HEK293 (cell line): ENCODE results near the gene PNCK.

ENCODE experiments used
- GLI4 ChIP-seq: fragments of 450-650 bp; formaldehyde crosslinking; IDR thresholded peaks from 2 replicates; pipeline ENCODE4 v1.5.1; 2016; ENCODE audit warnings: missing biosample characterization, missing genetic modification characterization
- GLIS1 ChIP-seq: fragments of 450-650 bp; formaldehyde crosslinking; IDR thresholded peaks from 2 replicates; pipeline ENCODE4 v1.5.1; 2016; ENCODE audit warnings: missing biosample characterization, missing genetic modification characterization
- TCF7L2 ChIP-seq: IDR thresholded peaks from 2 replicates; pipeline ENCODE4 v1.6.1; 2011; ENCODE audit warnings: low read depth, mild to moderate bottlenecking, inconsistent platforms, low read length, moderate library complexity, borderline replicate concordance
- ZBTB20 ChIP-seq: fragments of 450-650 bp; formaldehyde crosslinking; IDR thresholded peaks from 2 replicates; pipeline ENCODE4 v1.5.1; 2016; ENCODE audit warnings: missing biosample characterization, missing genetic modification characterization
- ZNF112 ChIP-seq: fragments of 450-650 bp; formaldehyde crosslinking; IDR thresholded peaks from 2 replicates; pipeline ENCODE4 v1.5.0; 2017; ENCODE audit warnings: missing biosample characterization, missing genetic modification characterization
- ZNF114 ChIP-seq: fragments of 450-650 bp; formaldehyde crosslinking; IDR thresholded peaks from 2 replicates; pipeline ENCODE4 v1.5.0; 2017; ENCODE audit warnings: missing biosample characterization, missing genetic modification characterization
- ZNF16 ChIP-seq: fragments of 450-650 bp; formaldehyde crosslinking; IDR thresholded peaks from 2 replicates; pipeline ENCODE4 v1.5.1; 2016; ENCODE audit warnings: low read depth, missing biosample characterization, missing genetic modification characterization
- ZNF292 ChIP-seq: fragments of 450-650 bp; formaldehyde crosslinking; IDR thresholded peaks from 2 replicates; pipeline ENCODE4 v1.5.1; 2016; ENCODE audit warnings: low read depth, missing biosample characterization, missing genetic modification characterization, borderline replicate concordance
- ZNF302 ChIP-seq: fragments of 450-650 bp; formaldehyde crosslinking; IDR thresholded peaks from 2 replicates; pipeline ENCODE4 v1.5.1; 2016; ENCODE audit warnings: missing biosample characterization, missing genetic modification characterization, low read depth
- ZNF341 ChIP-seq: fragments of 450-650 bp; formaldehyde crosslinking; IDR thresholded peaks from 2 replicates; pipeline ENCODE4; 2016; ENCODE audit warnings: low read depth, missing biosample characterization, missing genetic modification characterization
- ZNF548 ChIP-seq: fragments of 450-650 bp; formaldehyde crosslinking; IDR thresholded peaks from 2 replicates; pipeline ENCODE4 v1.5.1; 2016; ENCODE audit warnings: missing biosample characterization, missing genetic modification characterization
- ZNF600 ChIP-seq: fragments of 450-650 bp; formaldehyde crosslinking; IDR thresholded peaks from 2 replicates; pipeline ENCODE4 v1.5.1; 2016; ENCODE audit warnings: missing biosample characterization, missing genetic modification characterization
- ZNF776 ChIP-seq: fragments of 450-650 bp; formaldehyde crosslinking; IDR thresholded peaks from 2 replicates; pipeline ENCODE4 v1.5.0; 2017; ENCODE audit warnings: missing biosample characterization, missing genetic modification characterization, borderline replicate concordance
- ZNF830 ChIP-seq: fragments of 450-650 bp; IDR thresholded peaks from 2 replicates; pipeline ENCODE4 v1.5.0; 2018; ENCODE audit warnings: missing biosample characterization, missing genetic modification characterization, low read depth, mild to moderate bottlenecking, moderate library complexity
- ZXDB ChIP-seq: fragments of 450-650 bp; formaldehyde crosslinking; IDR thresholded peaks from 2 replicates; pipeline ENCODE4 v1.5.1; 2016; ENCODE audit warnings: missing biosample characterization, missing genetic modification characterization
- TF ChIP-seq, protein P1 (sequence below): fragments of 450-650 bp; formaldehyde crosslinking; optimal IDR thresholded peaks from 2 replicates; pipeline ENCODE3; 2016; ENCODE audit warnings: missing biosample characterization, mild to moderate bottlenecking, missing genetic modification characterization
- TF ChIP-seq, protein P2 (sequence below): fragments of 450-650 bp; formaldehyde crosslinking; IDR thresholded peaks from 2 replicates; pipeline ENCODE4 v1.5.1; 2016; ENCODE audit warnings: missing biosample characterization, missing genetic modification characterization
- TF ChIP-seq, protein P3 (sequence below): fragments of 450-650 bp; formaldehyde crosslinking; IDR thresholded peaks from 2 replicates; pipeline ENCODE4 v1.5.1; 2017; ENCODE audit warnings: missing biosample characterization, missing genetic modification characterization
- TF ChIP-seq, protein P4 (sequence below): fragments of 450-650 bp; formaldehyde crosslinking; IDR thresholded peaks from 2 replicates; pipeline ENCODE4 v1.5.1; 2016; ENCODE audit warnings: missing biosample characterization, missing genetic modification characterization
- TF ChIP-seq, protein P5 (sequence below): fragments of 450-650 bp; formaldehyde crosslinking; IDR thresholded peaks from 2 replicates; pipeline ENCODE4 v1.5.1; 2016; ENCODE audit warnings: missing biosample characterization, missing genetic modification characterization, borderline replicate concordance
- TF ChIP-seq, protein P6 (sequence below): fragments of 450-650 bp; formaldehyde crosslinking; IDR thresholded peaks from 2 replicates; pipeline ENCODE4 v1.5.1; 2016; ENCODE audit warnings: missing biosample characterization, missing genetic modification characterization
- TF ChIP-seq, protein P7 (sequence below): fragments of 450-650 bp; formaldehyde crosslinking; IDR thresholded peaks from 2 replicates; pipeline ENCODE4 v1.5.1; 2016; ENCODE audit warnings: missing biosample characterization, missing genetic modification characterization

Gene PNCK

DNA sequence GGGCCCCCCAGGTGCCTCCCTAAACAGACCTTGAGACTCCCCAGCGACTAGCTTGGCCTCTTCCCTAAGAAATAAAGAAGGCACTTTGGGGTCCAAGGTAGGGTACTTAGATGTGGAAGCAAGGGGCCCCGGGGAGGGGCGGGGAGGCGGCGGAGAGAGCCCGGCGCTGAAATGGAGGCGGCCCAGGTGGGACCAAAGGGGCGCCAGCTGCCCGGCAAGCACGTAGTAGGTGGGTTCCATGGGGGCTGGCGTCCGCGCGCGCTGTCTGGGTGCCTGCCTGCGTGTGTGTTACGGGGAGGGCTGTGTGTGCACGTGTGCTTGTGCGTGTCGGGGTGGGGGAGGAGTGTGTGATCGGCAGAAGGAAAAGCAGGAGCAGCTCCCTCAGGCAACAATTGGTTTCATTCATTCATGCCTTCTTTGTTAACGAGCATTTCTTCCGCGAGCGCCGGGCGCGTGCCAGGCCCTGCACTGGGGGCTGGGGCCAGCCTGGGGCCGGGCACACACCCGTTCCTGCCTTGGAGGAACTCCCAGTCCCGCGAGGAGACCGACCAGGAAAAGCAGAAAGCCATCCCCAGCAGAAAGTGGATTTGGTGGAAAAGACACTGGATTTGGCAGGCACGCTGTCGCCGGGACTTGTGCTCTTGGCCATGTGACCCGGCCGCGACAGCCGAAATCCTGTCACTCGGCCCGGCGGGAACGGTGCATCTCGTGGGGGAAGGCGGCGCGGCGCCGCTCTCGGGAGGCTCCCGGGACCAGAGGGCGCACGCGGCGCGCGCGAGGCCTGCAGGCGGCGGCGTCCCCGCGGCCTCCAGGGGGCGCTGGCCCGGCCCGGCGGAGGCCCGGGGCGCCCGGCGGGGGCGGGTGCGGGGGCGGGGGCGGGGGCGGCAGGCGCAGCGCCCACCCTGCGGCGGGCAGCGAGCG lies 29.9 kb downstream of the PNCK start (continued):
- TF ChIP-seq, protein P1, sequence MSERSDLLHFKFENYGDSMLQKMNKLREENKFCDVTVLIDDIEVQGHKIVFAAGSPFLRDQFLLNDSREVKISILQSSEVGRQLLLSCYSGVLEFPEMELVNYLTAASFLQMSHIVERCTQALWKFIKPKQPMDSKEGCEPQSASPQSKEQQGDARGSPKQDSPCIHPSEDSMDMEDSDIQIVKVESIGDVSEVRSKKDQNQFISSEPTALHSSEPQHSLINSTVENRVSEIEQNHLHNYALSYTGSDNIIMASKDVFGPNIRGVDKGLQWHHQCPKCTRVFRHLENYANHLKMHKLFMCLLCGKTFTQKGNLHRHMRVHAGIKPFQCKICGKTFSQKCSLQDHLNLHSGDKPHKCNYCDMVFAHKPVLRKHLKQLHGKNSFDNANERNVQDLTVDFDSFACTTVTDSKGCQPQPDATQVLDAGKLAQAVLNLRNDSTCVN, result peak; percentile 77
- TF ChIP-seq, protein P2, sequence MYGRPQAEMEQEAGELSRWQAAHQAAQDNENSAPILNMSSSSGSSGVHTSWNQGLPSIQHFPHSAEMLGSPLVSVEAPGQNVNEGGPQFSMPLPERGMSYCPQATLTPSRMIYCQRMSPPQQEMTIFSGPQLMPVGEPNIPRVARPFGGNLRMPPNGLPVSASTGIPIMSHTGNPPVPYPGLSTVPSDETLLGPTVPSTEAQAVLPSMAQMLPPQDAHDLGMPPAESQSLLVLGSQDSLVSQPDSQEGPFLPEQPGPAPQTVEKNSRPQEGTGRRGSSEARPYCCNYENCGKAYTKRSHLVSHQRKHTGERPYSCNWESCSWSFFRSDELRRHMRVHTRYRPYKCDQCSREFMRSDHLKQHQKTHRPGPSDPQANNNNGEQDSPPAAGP (tag by site-specific recombination), result peak; percentile 39; the same call in 1 of the 2 replicates
- TF ChIP-seq, protein P3, sequence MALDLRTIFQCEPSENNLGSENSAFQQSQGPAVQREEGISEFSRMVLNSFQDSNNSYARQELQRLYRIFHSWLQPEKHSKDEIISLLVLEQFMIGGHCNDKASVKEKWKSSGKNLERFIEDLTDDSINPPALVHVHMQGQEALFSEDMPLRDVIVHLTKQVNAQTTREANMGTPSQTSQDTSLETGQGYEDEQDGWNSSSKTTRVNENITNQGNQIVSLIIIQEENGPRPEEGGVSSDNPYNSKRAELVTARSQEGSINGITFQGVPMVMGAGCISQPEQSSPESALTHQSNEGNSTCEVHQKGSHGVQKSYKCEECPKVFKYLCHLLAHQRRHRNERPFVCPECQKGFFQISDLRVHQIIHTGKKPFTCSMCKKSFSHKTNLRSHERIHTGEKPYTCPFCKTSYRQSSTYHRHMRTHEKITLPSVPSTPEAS (tag by site-specific recombination), result no peak
- no peak for TF ChIP-seq ZNF302 (tag by site-specific recombination)
- peak; percentile 12; the same call in 1 of the 2 replicates for TF ChIP-seq GLIS1 (tag by site-specific recombination)
- TF ChIP-seq, protein P4, sequence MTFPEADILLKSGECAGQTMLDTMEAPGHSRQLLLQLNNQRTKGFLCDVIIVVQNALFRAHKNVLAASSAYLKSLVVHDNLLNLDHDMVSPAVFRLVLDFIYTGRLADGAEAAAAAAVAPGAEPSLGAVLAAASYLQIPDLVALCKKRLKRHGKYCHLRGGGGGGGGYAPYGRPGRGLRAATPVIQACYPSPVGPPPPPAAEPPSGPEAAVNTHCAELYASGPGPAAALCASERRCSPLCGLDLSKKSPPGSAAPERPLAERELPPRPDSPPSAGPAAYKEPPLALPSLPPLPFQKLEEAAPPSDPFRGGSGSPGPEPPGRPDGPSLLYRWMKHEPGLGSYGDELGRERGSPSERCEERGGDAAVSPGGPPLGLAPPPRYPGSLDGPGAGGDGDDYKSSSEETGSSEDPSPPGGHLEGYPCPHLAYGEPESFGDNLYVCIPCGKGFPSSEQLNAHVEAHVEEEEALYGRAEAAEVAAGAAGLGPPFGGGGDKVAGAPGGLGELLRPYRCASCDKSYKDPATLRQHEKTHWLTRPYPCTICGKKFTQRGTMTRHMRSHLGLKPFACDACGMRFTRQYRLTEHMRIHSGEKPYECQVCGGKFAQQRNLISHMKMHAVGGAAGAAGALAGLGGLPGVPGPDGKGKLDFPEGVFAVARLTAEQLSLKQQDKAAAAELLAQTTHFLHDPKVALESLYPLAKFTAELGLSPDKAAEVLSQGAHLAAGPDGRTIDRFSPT (tag by site-specific recombination), result no peak
- no peak for TF ChIP-seq ZNF548 (tag by site-specific recombination)
- no peak for TF ChIP-seq ZNF776 (tag by site-specific recombination)
- TF ChIP-seq ZNF112 (tag by site-specific recombination), result no peak
- TF ChIP-seq ZNF292 (tag by site-specific recombination), result no peak
- TF ChIP-seq ZNF114 (tag by site-specific recombination), result no peak
- peak; percentile 61; the same call in 1 of the 2 replicates for TF ChIP-seq ZNF600 (tag by site-specific recombination)
- no peak for TF ChIP-seq GLI4 (tag by site-specific recombination)
- TF ChIP-seq, protein P5, sequence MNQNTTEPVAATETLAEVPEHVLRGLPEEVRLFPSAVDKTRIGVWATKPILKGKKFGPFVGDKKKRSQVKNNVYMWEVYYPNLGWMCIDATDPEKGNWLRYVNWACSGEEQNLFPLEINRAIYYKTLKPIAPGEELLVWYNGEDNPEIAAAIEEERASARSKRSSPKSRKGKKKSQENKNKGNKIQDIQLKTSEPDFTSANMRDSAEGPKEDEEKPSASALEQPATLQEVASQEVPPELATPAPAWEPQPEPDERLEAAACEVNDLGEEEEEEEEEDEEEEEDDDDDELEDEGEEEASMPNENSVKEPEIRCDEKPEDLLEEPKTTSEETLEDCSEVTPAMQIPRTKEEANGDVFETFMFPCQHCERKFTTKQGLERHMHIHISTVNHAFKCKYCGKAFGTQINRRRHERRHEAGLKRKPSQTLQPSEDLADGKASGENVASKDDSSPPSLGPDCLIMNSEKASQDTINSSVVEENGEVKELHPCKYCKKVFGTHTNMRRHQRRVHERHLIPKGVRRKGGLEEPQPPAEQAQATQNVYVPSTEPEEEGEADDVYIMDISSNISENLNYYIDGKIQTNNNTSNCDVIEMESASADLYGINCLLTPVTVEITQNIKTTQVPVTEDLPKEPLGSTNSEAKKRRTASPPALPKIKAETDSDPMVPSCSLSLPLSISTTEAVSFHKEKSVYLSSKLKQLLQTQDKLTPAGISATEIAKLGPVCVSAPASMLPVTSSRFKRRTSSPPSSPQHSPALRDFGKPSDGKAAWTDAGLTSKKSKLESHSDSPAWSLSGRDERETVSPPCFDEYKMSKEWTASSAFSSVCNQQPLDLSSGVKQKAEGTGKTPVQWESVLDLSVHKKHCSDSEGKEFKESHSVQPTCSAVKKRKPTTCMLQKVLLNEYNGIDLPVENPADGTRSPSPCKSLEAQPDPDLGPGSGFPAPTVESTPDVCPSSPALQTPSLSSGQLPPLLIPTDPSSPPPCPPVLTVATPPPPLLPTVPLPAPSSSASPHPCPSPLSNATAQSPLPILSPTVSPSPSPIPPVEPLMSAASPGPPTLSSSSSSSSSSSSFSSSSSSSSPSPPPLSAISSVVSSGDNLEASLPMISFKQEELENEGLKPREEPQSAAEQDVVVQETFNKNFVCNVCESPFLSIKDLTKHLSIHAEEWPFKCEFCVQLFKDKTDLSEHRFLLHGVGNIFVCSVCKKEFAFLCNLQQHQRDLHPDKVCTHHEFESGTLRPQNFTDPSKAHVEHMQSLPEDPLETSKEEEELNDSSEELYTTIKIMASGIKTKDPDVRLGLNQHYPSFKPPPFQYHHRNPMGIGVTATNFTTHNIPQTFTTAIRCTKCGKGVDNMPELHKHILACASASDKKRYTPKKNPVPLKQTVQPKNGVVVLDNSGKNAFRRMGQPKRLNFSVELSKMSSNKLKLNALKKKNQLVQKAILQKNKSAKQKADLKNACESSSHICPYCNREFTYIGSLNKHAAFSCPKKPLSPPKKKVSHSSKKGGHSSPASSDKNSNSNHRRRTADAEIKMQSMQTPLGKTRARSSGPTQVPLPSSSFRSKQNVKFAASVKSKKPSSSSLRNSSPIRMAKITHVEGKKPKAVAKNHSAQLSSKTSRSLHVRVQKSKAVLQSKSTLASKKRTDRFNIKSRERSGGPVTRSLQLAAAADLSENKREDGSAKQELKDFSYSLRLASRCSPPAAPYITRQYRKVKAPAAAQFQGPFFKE (tag by site-specific recombination), result no peak
- TF ChIP-seq, protein P6, sequence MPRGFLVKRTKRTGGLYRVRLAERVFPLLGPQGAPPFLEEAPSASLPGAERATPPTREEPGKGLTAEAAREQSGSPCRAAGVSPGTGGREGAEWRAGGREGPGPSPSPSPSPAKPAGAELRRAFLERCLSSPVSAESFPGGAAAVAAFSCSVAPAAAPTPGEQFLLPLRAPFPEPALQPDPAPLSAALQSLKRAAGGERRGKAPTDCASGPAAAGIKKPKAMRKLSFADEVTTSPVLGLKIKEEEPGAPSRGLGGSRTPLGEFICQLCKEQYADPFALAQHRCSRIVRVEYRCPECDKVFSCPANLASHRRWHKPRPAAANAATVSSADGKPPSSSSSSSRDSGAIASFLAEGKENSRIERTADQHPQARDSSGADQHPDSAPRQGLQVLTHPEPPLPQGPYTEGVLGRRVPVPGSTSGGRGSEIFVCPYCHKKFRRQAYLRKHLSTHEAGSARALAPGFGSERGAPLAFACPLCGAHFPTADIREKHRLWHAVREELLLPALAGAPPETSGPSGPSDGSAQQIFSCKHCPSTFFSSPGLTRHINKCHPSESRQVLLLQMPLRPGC (tag by site-specific recombination), result no peak
- TF ChIP-seq ZNF341 (tag by site-specific recombination), result peak; percentile 71
- TF ChIP-seq ZXDB, result no peak
- no peak for TF ChIP-seq ZNF830
- TF ChIP-seq TCF7L2, result no peak
- peak; percentile 45; the same call in 1 of the 2 replicates for TF ChIP-seq ZBTB20 (tag by site-specific recombination)
- TF ChIP-seq, protein P7, sequence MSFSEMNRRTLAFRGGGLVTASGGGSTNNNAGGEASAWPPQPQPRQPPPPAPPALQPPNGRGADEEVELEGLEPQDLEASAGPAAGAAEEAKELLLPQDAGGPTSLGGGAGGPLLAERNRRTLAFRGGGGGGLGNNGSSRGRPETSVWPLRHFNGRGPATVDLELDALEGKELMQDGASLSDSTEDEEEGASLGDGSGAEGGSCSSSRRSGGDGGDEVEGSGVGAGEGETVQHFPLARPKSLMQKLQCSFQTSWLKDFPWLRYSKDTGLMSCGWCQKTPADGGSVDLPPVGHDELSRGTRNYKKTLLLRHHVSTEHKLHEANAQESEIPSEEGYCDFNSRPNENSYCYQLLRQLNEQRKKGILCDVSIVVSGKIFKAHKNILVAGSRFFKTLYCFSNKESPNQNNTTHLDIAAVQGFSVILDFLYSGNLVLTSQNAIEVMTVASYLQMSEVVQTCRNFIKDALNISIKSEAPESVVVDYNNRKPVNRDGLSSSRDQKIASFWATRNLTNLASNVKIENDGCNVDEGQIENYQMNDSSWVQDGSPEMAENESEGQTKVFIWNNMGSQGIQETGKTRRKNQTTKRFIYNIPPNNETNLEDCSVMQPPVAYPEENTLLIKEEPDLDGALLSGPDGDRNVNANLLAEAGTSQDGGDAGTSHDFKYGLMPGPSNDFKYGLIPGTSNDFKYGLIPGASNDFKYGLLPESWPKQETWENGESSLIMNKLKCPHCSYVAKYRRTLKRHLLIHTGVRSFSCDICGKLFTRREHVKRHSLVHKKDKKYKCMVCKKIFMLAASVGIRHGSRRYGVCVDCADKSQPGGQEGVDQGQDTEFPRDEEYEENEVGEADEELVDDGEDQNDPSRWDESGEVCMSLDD (tag by site-specific recombination), result no peak
- TF ChIP-seq ZNF16 (tag by site-specific recombination), result no peak
